Coronary artery (tissue), 2 donors: Measurements from ENCODE around the gene LRRC8D.

Experiments
- DNase-seq: peaks from one replicate; pipeline ENCODE4 v3.0.0-alpha.2; 2017; ENCODE audit warnings: low spot score
- H3K27ac ChIP-seq, 2 donors: fragments of 200-600 bp; sonication (generic); one replicate each; pipeline ENCODE4 v1.5.1; 2016 to 2019
- H3K4me3 ChIP-seq: fragments of 200-600 bp; sonication (generic); 2 replicates; pipeline ENCODE4 v1.5.1; 2016; ENCODE audit warnings: mild to moderate bottlenecking, moderate library complexity
- CTCF ChIP-seq: fragments of 200-600 bp; sonication (generic); IDR thresholded peaks from one replicate; pipeline ENCODE4 v1.5.1; 2019; ENCODE audit warnings: antibody characterized with exemption

LRRC8D gene

GRCh38 chr1:89800718-89801117 lies 20.1 kb upstream of the LRRC8D start:
- Histone ChIP-seq H3K27ac (no peak overlapping the region), H3K4me3 (no peak overlapping the region)
- TF ChIP-seq CTCF: no peak
- DNase-seq: no peak

GRCh38 chr1:89802051-89802450 lies 18.8 kb upstream of the LRRC8D start:
- Histone ChIP-seq H3K27ac (no peak overlapping the region), H3K4me3 (no peak overlapping the region)
- DNase-seq: no peak
- no peak for TF ChIP-seq CTCF

GRCh38 chr1:89802841-89803240 lies 18.0 kb upstream of the LRRC8D start:
- Histone ChIP-seq H3K27ac (no peak overlapping the region), H3K4me3 (no peak overlapping the region)
- no peak for TF ChIP-seq CTCF
- no peak for DNase-seq

- H3K27ac ChIP-seq: no peak overlapping the region
- no peak for DNase-seq
- TF ChIP-seq CTCF: peak; percentile 78
These were observed 16.1 kb upstream of the LRRC8D start for GRCh38 chr1:89804642-89805237.

GRCh38 chr1:89806616-89807015 lies 14.2 kb upstream of the LRRC8D start:
- no peak overlapping the region for H3K4me3 ChIP-seq
- TF ChIP-seq CTCF: no peak
- no peak overlapping the region for H3K27ac ChIP-seq
- no peak for DNase-seq

More at GRCh38 chr1:89804642-89805237, 16.1 kb upstream of the LRRC8D start:
- H3K4me3 ChIP-seq: no peak overlapping the region

GRCh38 chr1:89807503-89807902 lies 13.3 kb upstream of the LRRC8D start:
- no peak for TF ChIP-seq CTCF
- no peak overlapping the region for H3K4me3 ChIP-seq
- no peak overlapping the region for H3K27ac ChIP-seq
- no peak for DNase-seq

- no peak for DNase-seq
- no peak overlapping the region for H3K4me3 ChIP-seq
- H3K27ac ChIP-seq: no peak overlapping the region
- no peak for TF ChIP-seq CTCF
These were observed 12.8 kb upstream of the LRRC8D start for GRCh38 chr1:89807983-89808382.
